Heart right ventricle (tissue), 16 donors: ENCODE results near the gene IL15RA. TPM values are rescaled to one million over a fixed set of nuclear protein-coding genes. Genes with fewer than 3 reads are reported as not detected.

ENCODE experiments used
- ATAC-seq, 8 donors: fragments of 200-7000 bp; cut with Tn5 transposase; one replicate each; pipeline ENCODE4 v1.9.1; 2020; ENCODE audit warnings: mild to moderate bottlenecking in 8 of 8, moderate library complexity in 8 of 8, moderate number of reproducible peaks in 1 of 8
- DNase-seq, 2 donors: peaks; one replicate each; pipeline ENCODE4 v3.0.0-alpha.2; 2020
- H3K27ac ChIP-seq, 10 donors: fragments of 200-600 bp; sonication (generic) in 2 of 10; one replicate each; pipeline versions ENCODE4 v1.5.0 to v1.8.0; 2020 to 2022; ENCODE audit warnings: mild to moderate bottlenecking in 3 of 10
- H3K27me3 ChIP-seq, 7 donors: fragments of 200-600 bp; one replicate each; pipeline ENCODE4 v1.8.0; 2021 to 2022; ENCODE audit warnings: mild to moderate bottlenecking in 2 of 7
- H3K36me3 ChIP-seq, 9 donors: fragments of 200-600 bp; sonication (generic) in 1 of 9; one replicate each; pipeline versions ENCODE4 v1.5.0 to v1.8.0; 2020 to 2022; ENCODE audit warnings: mild to moderate bottlenecking in 2 of 9
- H3K4me1 ChIP-seq, 9 donors: fragments of 200-600 bp; sonication (generic) in 1 of 9; one replicate each; pipeline versions ENCODE4 v1.5.0 to v1.8.0; 2020 to 2022; ENCODE audit warnings: mild to moderate bottlenecking in 4 of 9
- H3K4me3 ChIP-seq, 10 donors: fragments of 200-600 bp; sonication (generic) in 2 of 10; one replicate each; pipeline versions ENCODE4 v1.5.0 to v1.8.0; 2020 to 2022; ENCODE audit warnings: mild to moderate bottlenecking in 7 of 10, moderate library complexity in 2 of 10
- H3K9me3 ChIP-seq, 11 donors: fragments of 200-600 bp in 10 of 11; sonication (generic) in 2 of 11; one replicate each; pipeline versions ENCODE4 v1.5.0 to v1.8.0; 2013 to 2022; ENCODE audit warnings: mild to moderate bottlenecking in 2 of 11, control low read depth in 1 of 11, moderate library complexity in 1 of 11
- CTCF ChIP-seq, 9 donors: fragments of 200-600 bp; sonication (generic) in 2 of 9; IDR thresholded peaks; one replicate each; pipeline versions ENCODE4 v1.5.0 to v1.8.0; 2021 to 2022; ENCODE audit warnings: antibody characterized with exemption in 9 of 9, mild to moderate bottlenecking in 5 of 9, moderate library complexity in 1 of 9
- WGBS, 2 donors: extraction: QIAGEN DNeasy Blood & Tissue Kit; methylation state at CpG; one replicate each; pipeline ENCODE4 v1.1.7; 2013; ENCODE audit warnings: inconsistent platforms in 1 of 2; 5-methylcytosine and 5-hydroxymethylcytosine counted together
- intact Hi-C, 10 donors: fragments of 100-400 bp; cut with DNase I; formaldehyde crosslinking; loops; one replicate each; pipeline versions ENCODE4 v1.11.1 to v1.14.2; 2022
- polyA plus RNA-seq, 2 donors: library from polyadenylated mRNA; stranded (reverse); fragments of 200-250 nt; gene quantifications; one replicate each; pipeline ENCODE4 v1.2.3, GENCODE V29; 2013
- total RNA-seq, 10 donors: library from RNA; stranded (reverse); fragmentation: NEBNext Ultra II Directional in 3 of 10; extraction: Animal tissue kit (Norgen Biotek cat#: 25700) in 3 of 10; gene quantifications; one replicate each; pipeline versions ENCODE4 v1.2.1 to v1.2.4, GENCODE V29; 2021 to 2023
- donor health status: Arrhythmogenic right ventricular cardiomyopathy.
- donor health status: ischemic (EF 13 %, LVEDD 7.1; RV severe dilation, severe dysfunction).
- donor health status: healthy with polysubstance abuse.
- donor health status: DM: no; HTN: yes; CAD: no.
- donor health status: DM: no; HTN: no; CAD: no.
- donor health status: ischemic (EF 25% LVEDD 6.9; RV normal size, moderate dysfunction).
- donor health status: ischemic (EF 25% LVEDD 5.7; RV mildly dilated, moderate dysfunction).
- donor health status: healthy.
- donor health status: DM: yes; HTN: yes; CAD: no.
- donor health status: Ischemic cardiomyopathy.
- donor health status: ischemic (EF 35%, LVEDD 5.7; RV mildly dilated, moderate dysfunction).
- donor health status: nonischemic (EF 11% LVEDD 7.7; RV severe dilation, severe dysfunction).
- donor health status: DM: yes; HTN: yes; CAD: no.
- donor health status: PGD.
- donor health status: ischemic (EF 29% LVEDD 5.4; RV normal size, mild dysfunction).
- donor health status: nonischemic (EF 23%, LVEDD 6.1; RV moderate dilation, normal function).

Gene IL15RA
- total and polyA plus RNA-seq, 12 donors = 3.5 to 21.0 (median 5.8) TPM

- Histone ChIP-seq H3K4me3 (no peak overlapping the region), H3K36me3 (peaks cover 0 to 40% (median 0%) of the 10 kb centered on the region in 9 donors), H3K4me1 (peaks cover 0 to 51% (median 15%) of the 10 kb centered on the region in 9 donors), H3K27me3 (no peaks in the 10 kb centered on the region), H3K27ac (peak overlapping the region in 4 of 10 donors; percentile 70 to 81 (median 76)), H3K9me3 (no peaks in the 10 kb centered on the region)
- intact Hi-C loops = loop anchor here in 2 of 10 donors (5.0 to 10.0 kb wide), 2 partner anchors 65 to 117 kb away; partner anchors contain the start of gene RBM17 (in 1 of the 2)
- TF ChIP-seq CTCF (IDR thresholded peaks at IDR 0.05) = no peak
- no peak for DNase-seq
- no peak for ATAC-seq
- WGBS, 2 donors = 77 to 83% methylated on average over 2 of the region's 2 CpGs
These were observed 7.3 kb downstream of the IL15RA start for GRCh38 chr10:5970066-5970465.

- TF ChIP-seq CTCF (IDR thresholded peaks at IDR 0.05) = no peak
- Histone ChIP-seq H3K9me3 (no peaks in the 10 kb centered on the region), H3K27ac (no peak overlapping the region), H3K27me3 (no peaks in the 10 kb centered on the region), H3K4me1 (peaks cover 0 to 39% (median 15%) of the 10 kb centered on the region in 9 donors), H3K36me3 (peaks cover 0 to 52% (median 0%) of the 10 kb centered on the region in 9 donors), H3K4me3 (no peak overlapping the region)
- WGBS, 2 donors = 91 to 94% methylated on average over 9 of the region's 9 CpGs
- DNase-seq (no peak), ATAC-seq (no peak)
- intact Hi-C loops = no loop called here
These were observed 8.5 kb downstream of the IL15RA start for GRCh38 chr10:5968681-5969453.

- Histone ChIP-seq H3K4me1 (peaks cover 0 to 32% (median 15%) of the 10 kb centered on the region in 9 donors), H3K27me3 (no peaks in the 10 kb centered on the region), H3K4me3 (no peak overlapping the region), H3K27ac (no peak overlapping the region), H3K36me3 (peaks cover 0 to 52% (median 0%) of the 10 kb centered on the region in 9 donors), H3K9me3 (no peaks in the 10 kb centered on the region)
- 89 to 95% methylated on average over 5 of the region's 5 CpGs for WGBS, 2 donors
- TF ChIP-seq CTCF (IDR thresholded peaks at IDR 0.05) = no peak
- DNase-seq (no peak), ATAC-seq (no peak)
- intact Hi-C loops = no loop called here
These were observed 9.2 kb downstream of the IL15RA start for GRCh38 chr10:5968037-5968680.

GRCh38 chr10:5965266-5965665 lies 12.1 kb downstream of the IL15RA start:
- no peak for TF ChIP-seq CTCF (IDR thresholded peaks at IDR 0.05)
- ATAC-seq (no peak), DNase-seq (no peak)
- intact Hi-C loops = no loop called here
- no peak overlapping the region for H3K27ac ChIP-seq
- no peak overlapping the region for H3K4me3 ChIP-seq
- H3K36me3 ChIP-seq = peaks cover 0 to 81% (median 8%) of the 10 kb centered on the region in 9 donors
- H3K9me3 ChIP-seq = no peaks in the 10 kb centered on the region
- H3K27me3 ChIP-seq = no peaks in the 10 kb centered on the region
- peaks cover 0 to 3% (median 0%) of the 10 kb centered on the region in 9 donors for H3K4me1 ChIP-seq
- 90 to 93% methylated on average over 8 of the region's 8 CpGs for WGBS, 2 donors
